HL-60 (cell line): Measurements from ENCODE around the gene SHISA8.

Experiments used
- SPI1 ChIP-seq: IDR thresholded peaks from 2 replicates; pipeline ENCODE4 v1.6.1; 2012; ENCODE audit warnings: low read depth, mild to moderate bottlenecking, borderline replicate concordance
- TF ChIP-seq, protein P1 (sequence below): IDR thresholded peaks from one replicate; pipeline ENCODE4 v1.5.1; 2011; ENCODE audit warnings: low read length, control low read depth, inconsistent platforms; ENCODE audit not compliant: insufficient read depth

DNA sequence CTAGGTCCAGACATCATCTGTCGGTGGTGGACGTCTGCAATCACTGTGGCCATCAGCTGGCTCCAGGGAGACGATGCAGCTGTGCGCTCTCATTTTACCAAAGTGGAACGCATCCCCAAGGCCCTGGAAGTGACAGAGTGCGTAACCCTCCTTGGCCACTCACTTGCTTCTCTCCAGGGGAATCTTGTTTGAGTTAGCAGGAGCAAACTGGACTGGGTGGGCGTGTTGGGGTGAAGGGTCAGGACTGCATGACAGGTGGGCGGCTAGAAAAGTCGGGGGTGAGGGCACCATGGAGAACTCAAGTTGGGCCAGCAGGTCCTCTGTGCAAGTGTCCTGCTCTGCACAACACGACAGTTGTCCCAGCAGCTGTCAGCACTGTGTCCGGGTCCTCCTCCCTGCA, 16.2 kb downstream of the SHISA8 start:
- TF ChIP-seq, protein P1, sequence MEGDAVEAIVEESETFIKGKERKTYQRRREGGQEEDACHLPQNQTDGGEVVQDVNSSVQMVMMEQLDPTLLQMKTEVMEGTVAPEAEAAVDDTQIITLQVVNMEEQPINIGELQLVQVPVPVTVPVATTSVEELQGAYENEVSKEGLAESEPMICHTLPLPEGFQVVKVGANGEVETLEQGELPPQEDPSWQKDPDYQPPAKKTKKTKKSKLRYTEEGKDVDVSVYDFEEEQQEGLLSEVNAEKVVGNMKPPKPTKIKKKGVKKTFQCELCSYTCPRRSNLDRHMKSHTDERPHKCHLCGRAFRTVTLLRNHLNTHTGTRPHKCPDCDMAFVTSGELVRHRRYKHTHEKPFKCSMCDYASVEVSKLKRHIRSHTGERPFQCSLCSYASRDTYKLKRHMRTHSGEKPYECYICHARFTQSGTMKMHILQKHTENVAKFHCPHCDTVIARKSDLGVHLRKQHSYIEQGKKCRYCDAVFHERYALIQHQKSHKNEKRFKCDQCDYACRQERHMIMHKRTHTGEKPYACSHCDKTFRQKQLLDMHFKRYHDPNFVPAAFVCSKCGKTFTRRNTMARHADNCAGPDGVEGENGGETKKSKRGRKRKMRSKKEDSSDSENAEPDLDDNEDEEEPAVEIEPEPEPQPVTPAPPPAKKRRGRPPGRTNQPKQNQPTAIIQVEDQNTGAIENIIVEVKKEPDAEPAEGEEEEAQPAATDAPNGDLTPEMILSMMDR, result no peak
- TF ChIP-seq SPI1, result no peak
